Fibroblast of lung (primary cell): ENCODE measurements around the gene BCLAF1. TPM values are rescaled to one million over a fixed set of nuclear protein-coding genes. Genes with fewer than 3 reads are reported as not detected.

Experiments used
- DNase-seq, 2 donors: peaks; one replicate each; pipeline versions ENCODE4 v3.0.0 to v3.0.0-alpha.2; 2010; ENCODE audit warnings: low read depth in 2 of 2
- H2AFZ ChIP-seq: 2 replicates; pipeline ENCODE4 v1.5.1; 2012; ENCODE audit warnings: low read length, control low read depth, inconsistent platforms
- H3K27ac ChIP-seq: 2 replicates; pipeline ENCODE4 v1.5.1; 2011; ENCODE audit warnings: low read length, control low read depth; ENCODE audit not compliant: insufficient read depth
- H3K27me3 ChIP-seq: 2 replicates; pipeline ENCODE4 v1.5.1; 2011; ENCODE audit warnings: mild to moderate bottlenecking, low read length; ENCODE audit not compliant: control insufficient read depth, insufficient read depth
- H3K36me3 ChIP-seq: 2 replicates; pipeline ENCODE4 v1.5.1; 2011; ENCODE audit warnings: low read length; ENCODE audit not compliant: control insufficient read depth, insufficient read depth
- H3K4me1 ChIP-seq: 2 replicates; pipeline ENCODE4 v1.5.1; 2011; ENCODE audit warnings: low read length; ENCODE audit not compliant: control insufficient read depth, insufficient read depth; ENCODE audit errors: extremely low read depth
- H3K4me2 ChIP-seq: 2 replicates; pipeline ENCODE4 v1.5.1; 2011; ENCODE audit warnings: low read length, control low read depth; ENCODE audit not compliant: insufficient read depth; ENCODE audit errors: extremely low read depth
- H3K4me3 ChIP-seq, 4 experiments: fragments of 200-600 bp in 1 of 4; sonication (generic) in 1 of 4; replicated peaks in 1 of 4; 2 replicates each; pipeline ENCODE4 v1.5.1; 2011 to 2016; ENCODE audit warnings: low read length in 4 of 4, low read depth in 3 of 4, mild to moderate bottlenecking in 3 of 4, control low read depth in 2 of 4, inconsistent platforms in 1 of 4, mixed read lengths in 1 of 4; ENCODE audit not compliant: insufficient read depth in 1 of 4; ENCODE audit errors: control extremely low read depth in 1 of 4
- H3K79me2 ChIP-seq: 2 replicates; pipeline ENCODE4 v1.5.1; 2012; ENCODE audit warnings: mild to moderate bottlenecking, low read length, inconsistent platforms; ENCODE audit not compliant: control insufficient read depth, insufficient read depth
- H3K9ac ChIP-seq: 2 replicates; pipeline ENCODE4 v1.5.1; 2011; ENCODE audit warnings: mild to moderate bottlenecking, low read length, control low read depth; ENCODE audit not compliant: insufficient read depth
- H3K9me3 ChIP-seq: 2 replicates; pipeline ENCODE4 v1.5.1; 2012; ENCODE audit warnings: low read depth, low read length; ENCODE audit not compliant: control insufficient read depth, insufficient read depth
- H4K20me1 ChIP-seq: 2 replicates; pipeline ENCODE4 v1.5.1; 2011; ENCODE audit warnings: low read length; ENCODE audit not compliant: control insufficient read depth, insufficient read depth; ENCODE audit errors: extremely low read depth
- CTCF ChIP-seq, 2 donors: IDR thresholded peaks in 1 of 2; conservative IDR thresholded peaks in 1 of 2; 1 replicate in 1 of 2; 2 replicates in 1 of 2; pipeline ENCODE4 v1.5.1; 2011 to 2012; ENCODE audit warnings: low read length in 2 of 2, control low read depth in 1 of 2, inconsistent platforms in 1 of 2, low read depth in 1 of 2, mild to moderate bottlenecking in 1 of 2
- EZH2 ChIP-seq: IDR thresholded peaks from 2 replicates; pipeline ENCODE4 v1.5.1; 2012; ENCODE audit warnings: low read length, control low read depth, mild to moderate bottlenecking; ENCODE audit errors: missing control alignments
- polyA plus RNA-seq, 2 donors: library from polyadenylated mRNA; depleted of rRNA in 1 of 2; stranded (reverse) in 1 of 2; unstranded in 1 of 2; fragments of >200 nt; gene quantifications; 2 replicates each; pipeline ENCODE4 v1.2.1, GENCODE V29; 2011 to 2012; ENCODE audit warnings: missing spikeins in 1 of 2
- total RNA-seq: library from RNA; depleted of rRNA; stranded (reverse); fragments of >200 nt; gene quantifications from 2 replicates; pipeline ENCODE4 v1.2.1, GENCODE V29; 2014

BCLAF1 gene
- total and polyA plus RNA-seq, 2 donors (not counting 1 experiment from before 2014, with no cell fraction given), result 82.6 to 102 TPM

- peak overlapping the region; percentile 100 for H3K27ac ChIP-seq
- no peaks in the 10 kb centered on the region for H3K27me3 ChIP-seq
- H3K79me2 ChIP-seq, result peaks cover 57% of the 10 kb centered on the region
- TF ChIP-seq CTCF (conservative IDR thresholded peaks at IDR 0.05 in 1 of 2, IDR thresholded peaks at IDR 0.05 in 1 of 2; ENCODE audit: low read depth in 1 of 2, low read length in 2 of 2) (peak; percentile 2 to 29), EZH2 (no peak)
- H4K20me1 ChIP-seq, result peaks cover 4% of the 10 kb centered on the region
- no peaks in the 10 kb centered on the region for H3K9me3 ChIP-seq
- no peak overlapping the region for H2AFZ ChIP-seq
- peak overlapping the region; percentile 100 for H3K9ac ChIP-seq
- peaks cover 5% of the 10 kb centered on the region for H3K4me1 ChIP-seq
- peak overlapping the region; percentile 89 to 99 (median 98) for H3K4me3 ChIP-seq
- H3K4me2 ChIP-seq, result peak overlapping the region; percentile 83
- DNase-seq, result peak; percentile 91 to 96
- no peaks in the 10 kb centered on the region for H3K36me3 ChIP-seq
Measured at GRCh38 chr6:136288566-136289326, 900 bp downstream of the BCLAF1 start.

- TF ChIP-seq EZH2, result no peak
- TF ChIP-seq CTCF (conservative IDR thresholded peaks at IDR 0.05 in 1 of 2, IDR thresholded peaks at IDR 0.05 in 1 of 2; ENCODE audit: low read depth in 1 of 2, low read length in 2 of 2), result no peak
- H3K27ac ChIP-seq, result peak overlapping the region; percentile 51
Measured at GRCh38 chr6:136284909-136285308, 4.7 kb downstream of the BCLAF1 start.

GRCh38 chr6:136282906-136283305 lies 6.7 kb downstream of the BCLAF1 start:
- Histone ChIP-seq H2AFZ (no peak overlapping the region), H3K36me3 (peaks cover 3% of the 10 kb centered on the region), H3K79me2 (peaks cover 94% of the 10 kb centered on the region), H3K4me3 (no peak overlapping the region), H3K4me2 (peak overlapping the region; percentile 63), H3K9ac (no peak overlapping the region), H3K27me3 (no peaks in the 10 kb centered on the region), H3K9me3 (no peaks in the 10 kb centered on the region), H3K27ac (no peak overlapping the region), H3K4me1 (peaks cover 10% of the 10 kb centered on the region), H4K20me1 (peaks cover 13% of the 10 kb centered on the region)
- no peak for DNase-seq
- TF ChIP-seq EZH2 (no peak), CTCF (conservative IDR thresholded peaks at IDR 0.05 in 1 of 2, IDR thresholded peaks at IDR 0.05 in 1 of 2; ENCODE audit: low read depth in 1 of 2, low read length in 2 of 2) (no peak)

More at GRCh38 chr6:136284909-136285308, 4.7 kb downstream of the BCLAF1 start:
- H3K4me1 ChIP-seq, result peaks cover 10% of the 10 kb centered on the region
- peak overlapping the region; percentile 49 for H3K4me2 ChIP-seq
- H3K4me3 ChIP-seq, result peak overlapping the region in 3 of 4 experiments; percentile 2 to 32 (median 14)
- H3K79me2 ChIP-seq, result peaks cover 95% of the 10 kb centered on the region
- no peaks in the 10 kb centered on the region for H3K27me3 ChIP-seq
- DNase-seq, result peak; percentile 49 to 66
- H3K36me3 ChIP-seq, result no peaks in the 10 kb centered on the region
- peaks cover 12% of the 10 kb centered on the region for H4K20me1 ChIP-seq
- no peak overlapping the region for H3K9ac ChIP-seq
- H3K9me3 ChIP-seq, result no peaks in the 10 kb centered on the region
- H2AFZ ChIP-seq, result no peak overlapping the region
